Pancreas (tissue), 10 donors: Measurements from ENCODE around the gene VWF. TPM values are rescaled to one million over a fixed set of nuclear protein-coding genes. Genes with fewer than 3 reads are reported as not detected.

Experiments
- ATAC-seq, 4 donors: fragments of 200-7000 bp; cut with Tn5 transposase; one replicate each; pipeline versions ENCODE4 v1.8.0 to v1.9.1; 2020; ENCODE audit warnings: mild to moderate bottlenecking in 4 of 4, moderate library complexity in 4 of 4
- DNase-seq, 6 donors: peaks; one replicate each; pipeline ENCODE4 v3.0.0-alpha.2; 2020
- FAIRE-seq: peaks from 2 replicates; lab custom pipeline; 2012; peaks lifted over from hg19 to GRCh38; lab: Jason Lieb, UNC
- H3K27ac ChIP-seq, 4 donors: fragments of 200-600 bp; sonication (generic); 1 replicate in 3 of 4; 2 replicates in 1 of 4; pipeline versions ENCODE4 v1.5.0 to v1.8.0; 2020
- H3K27me3 ChIP-seq, 4 donors: fragments of 200-600 bp; one replicate each; pipeline ENCODE4 v1.8.0; 2021
- H3K36me3 ChIP-seq, 3 donors: fragments of 200-600 bp; sonication (generic) in 1 of 3; one replicate each; pipeline versions ENCODE4 v1.5.0 to v1.8.0; 2020 to 2021
- H3K4me1 ChIP-seq, 3 donors: fragments of 200-600 bp; one replicate each; pipeline ENCODE4 v1.8.0; 2021
- H3K4me3 ChIP-seq, 4 donors: fragments of 200-600 bp; sonication (generic) in 2 of 4; one replicate each; pipeline versions ENCODE4 v1.5.0 to v1.8.0; 2020 to 2021
- H3K9me3 ChIP-seq, 4 donors: fragments of 200-600 bp; one replicate each; pipeline ENCODE4 v1.8.0; 2021
- WGBS, 2 donors: extraction: QIAGEN DNeasy Blood & Tissue Kit; methylation state at CpG; one replicate each; pipeline ENCODE4 v1.1.7; 2013; 5-methylcytosine and 5-hydroxymethylcytosine counted together
- intact Hi-C, 3 donors: fragments of 100-400 bp; cut with DNase I; formaldehyde crosslinking; loops; one replicate each; pipeline versions ENCODE4 v1.11.1 to v1.14.2; 2022
- polyA plus RNA-seq, 2 donors: library from polyadenylated mRNA; stranded (reverse); fragments of 200-250 nt; gene quantifications; one replicate each; pipeline ENCODE4 v1.2.3, GENCODE V29; 2013
- total RNA-seq, 6 donors: library from RNA; stranded (reverse); fragmentation: NEBNext Ultra II Directional in 4 of 6; extraction: Animal tissue kit (Norgen Biotek cat#: 25700) in 4 of 6; gene quantifications; one replicate each; pipeline versions ENCODE4 v1.2.1 to v1.2.4, GENCODE V29; 2021 to 2023
- TF ChIP-seq, protein P1 (sequence below), 4 donors: fragments of 200-600 bp; sonication (generic) in 3 of 4; IDR thresholded peaks; one replicate each; pipeline versions ENCODE4 v1.5.0 to v1.8.0; 2021; ENCODE audit warnings: antibody characterized with exemption in 4 of 4
- donor health status: healthy with polysubstance abuse.
- donor health status: DM: no; HTN: no; CAD: no; lungs with moderate emphysema.
- donor health status: DM: no; HTN: no; CAD: no.
- donor health status: control.
- donor health status: control.
- donor health status: Bipolar disorder and iron deficiency.
- donor health status: DM: yes; HTN: yes; CAD: no.
- donor health status: DM: no; HTN: no; CAD: no.
- donor health status: DM: no; HTN: no; CAD: no.
- donor health status: DM: yes; HTN: yes; CAD: no.

VWF gene
- total and polyA plus RNA-seq, 8 donors, result 15.9 to 53.1 (median 29.1) TPM

DNA sequence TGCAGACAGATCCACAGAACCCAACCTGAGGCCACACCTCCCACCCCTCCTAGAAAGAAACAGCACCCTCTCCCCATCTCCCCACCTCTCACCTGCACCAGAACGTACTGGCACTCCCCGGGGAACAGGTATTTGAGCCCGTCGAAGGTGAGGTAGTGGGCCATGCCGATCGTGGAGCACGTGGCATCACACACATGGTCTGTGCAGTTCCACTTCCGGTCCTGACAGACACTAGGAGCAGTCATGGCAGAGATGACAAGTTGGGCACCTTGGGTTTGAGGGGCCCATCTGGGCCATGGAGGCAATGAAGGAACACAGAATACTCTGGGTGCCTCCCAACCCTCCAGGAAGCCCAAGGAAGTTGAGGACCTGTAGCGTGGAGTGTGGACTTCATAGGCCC lies 89.9 kb downstream of the VWF start:
- ATAC-seq, result no peak

DNA sequence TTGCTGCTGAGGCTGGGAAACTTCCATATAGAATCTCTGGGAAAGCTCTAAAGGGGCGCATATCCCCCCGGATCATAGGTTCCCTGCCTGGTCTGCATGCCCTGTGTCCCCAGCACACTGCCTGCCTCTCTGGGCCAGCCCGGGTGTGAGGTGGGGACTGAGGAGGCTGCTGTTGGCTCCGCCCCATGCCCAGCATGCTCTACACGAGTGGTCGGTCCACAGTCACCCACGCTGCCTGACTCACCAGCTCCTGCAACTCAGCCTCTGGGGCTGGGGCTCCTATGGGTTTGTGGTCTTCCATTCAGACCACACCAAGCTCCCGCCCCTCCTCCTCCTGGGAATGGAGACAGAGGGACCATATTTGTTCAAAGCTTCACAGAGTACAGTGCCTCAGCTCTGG lies 90.9 kb downstream of the VWF start:
- whole genome bisulfite sequencing, 2 donors, result 53 to 64% methylated on average over 8 of the region's 8 CpGs
- intact Hi-C loops, result no loop called here
- no peak overlapping the region for H3K27ac ChIP-seq
- ATAC-seq (no peak), FAIRE-seq (no peak), DNase-seq (no peak)
- no peaks in the 10 kb centered on the region for H3K9me3 ChIP-seq
- H3K4me3 ChIP-seq, result no peak overlapping the region
- no peaks in the 10 kb centered on the region for H3K36me3 ChIP-seq
- TF ChIP-seq, protein P1, sequence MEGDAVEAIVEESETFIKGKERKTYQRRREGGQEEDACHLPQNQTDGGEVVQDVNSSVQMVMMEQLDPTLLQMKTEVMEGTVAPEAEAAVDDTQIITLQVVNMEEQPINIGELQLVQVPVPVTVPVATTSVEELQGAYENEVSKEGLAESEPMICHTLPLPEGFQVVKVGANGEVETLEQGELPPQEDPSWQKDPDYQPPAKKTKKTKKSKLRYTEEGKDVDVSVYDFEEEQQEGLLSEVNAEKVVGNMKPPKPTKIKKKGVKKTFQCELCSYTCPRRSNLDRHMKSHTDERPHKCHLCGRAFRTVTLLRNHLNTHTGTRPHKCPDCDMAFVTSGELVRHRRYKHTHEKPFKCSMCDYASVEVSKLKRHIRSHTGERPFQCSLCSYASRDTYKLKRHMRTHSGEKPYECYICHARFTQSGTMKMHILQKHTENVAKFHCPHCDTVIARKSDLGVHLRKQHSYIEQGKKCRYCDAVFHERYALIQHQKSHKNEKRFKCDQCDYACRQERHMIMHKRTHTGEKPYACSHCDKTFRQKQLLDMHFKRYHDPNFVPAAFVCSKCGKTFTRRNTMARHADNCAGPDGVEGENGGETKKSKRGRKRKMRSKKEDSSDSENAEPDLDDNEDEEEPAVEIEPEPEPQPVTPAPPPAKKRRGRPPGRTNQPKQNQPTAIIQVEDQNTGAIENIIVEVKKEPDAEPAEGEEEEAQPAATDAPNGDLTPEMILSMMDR (IDR thresholded peaks at IDR 0.05), result no peak
- no peaks in the 10 kb centered on the region for H3K4me1 ChIP-seq
- no peaks in the 10 kb centered on the region for H3K27me3 ChIP-seq

More for the DNA sequence above, 89.9 kb downstream of the VWF start:
- H3K4me1 ChIP-seq, result no peaks in the 10 kb centered on the region
- H3K9me3 ChIP-seq, result no peaks in the 10 kb centered on the region
- H3K27me3 ChIP-seq, result no peaks in the 10 kb centered on the region
- TF ChIP-seq, protein P1 (IDR thresholded peaks at IDR 0.05), result no peak
- intact Hi-C loops, result no loop called here
- no peak for DNase-seq
- FAIRE-seq, result no peak
- no peak overlapping the region for H3K27ac ChIP-seq
- H3K36me3 ChIP-seq, result no peaks in the 10 kb centered on the region
- 75 to 80% methylated on average over 9 of the region's 9 CpGs for WGBS, 2 donors
- H3K4me3 ChIP-seq, result no peak overlapping the region

DNA sequence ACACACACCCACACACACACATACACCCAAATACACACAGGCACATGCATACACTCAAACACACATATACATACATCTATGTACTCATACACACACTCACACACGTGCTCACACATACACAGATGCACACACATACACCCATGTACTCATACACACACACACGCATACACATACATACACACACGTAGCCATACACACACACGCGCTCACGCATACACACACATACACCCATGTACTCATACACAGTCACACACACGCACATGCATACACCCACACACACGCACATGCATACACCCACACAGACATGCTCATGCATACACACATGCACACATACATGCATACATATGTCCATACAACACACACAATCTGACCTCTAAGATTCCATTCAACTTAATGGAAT lies 91.7 kb downstream of the VWF start:
- no peak for ATAC-seq

DNA sequence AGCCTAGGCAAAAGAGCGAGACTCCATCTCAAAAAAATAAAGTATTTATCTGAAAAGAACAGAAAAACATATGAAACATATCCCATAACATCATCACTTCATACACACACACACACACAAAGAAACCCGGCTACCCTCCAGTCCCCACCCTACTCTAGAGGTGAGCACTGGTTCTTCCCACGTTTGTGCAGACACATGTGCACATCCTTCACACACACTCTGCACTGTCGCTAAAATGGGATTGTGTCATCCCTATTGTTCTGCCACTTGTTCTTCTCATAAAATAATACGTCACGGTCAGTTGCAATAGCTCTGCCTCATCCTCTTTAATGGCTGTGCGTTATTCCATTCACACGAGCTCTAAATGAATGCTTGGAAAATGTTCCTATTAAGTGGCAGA lies 93.5 kb downstream of the VWF start:
- ATAC-seq, result no peak
- WGBS, 2 donors, result 66 to 72% methylated on average over 8 of the region's 8 CpGs
- TF ChIP-seq, protein P1 (IDR thresholded peaks at IDR 0.05), result no peak
- Histone ChIP-seq H3K27ac (no peak overlapping the region), H3K4me3 (no peak overlapping the region), H3K27me3 (no peaks in the 10 kb centered on the region), H3K36me3 (no peaks in the 10 kb centered on the region), H3K4me1 (no peaks in the 10 kb centered on the region), H3K9me3 (no peaks in the 10 kb centered on the region)
- intact Hi-C loops, result no loop called here
- no peak for FAIRE-seq
- no peak for DNase-seq

More for the DNA sequence above, 91.7 kb downstream of the VWF start:
- H3K36me3 ChIP-seq, result no peaks in the 10 kb centered on the region
- intact Hi-C loops, result no loop called here
- no peak overlapping the region for H3K4me3 ChIP-seq
- no peak overlapping the region for H3K27ac ChIP-seq
- H3K4me1 ChIP-seq, result no peaks in the 10 kb centered on the region
- no peaks in the 10 kb centered on the region for H3K9me3 ChIP-seq
- 76 to 87% methylated on average over 8 of the region's 8 CpGs for WGBS, 2 donors
- no peaks in the 10 kb centered on the region for H3K27me3 ChIP-seq
- FAIRE-seq (no peak), DNase-seq (no peak)
- TF ChIP-seq, protein P1 (IDR thresholded peaks at IDR 0.05), result no peak

DNA sequence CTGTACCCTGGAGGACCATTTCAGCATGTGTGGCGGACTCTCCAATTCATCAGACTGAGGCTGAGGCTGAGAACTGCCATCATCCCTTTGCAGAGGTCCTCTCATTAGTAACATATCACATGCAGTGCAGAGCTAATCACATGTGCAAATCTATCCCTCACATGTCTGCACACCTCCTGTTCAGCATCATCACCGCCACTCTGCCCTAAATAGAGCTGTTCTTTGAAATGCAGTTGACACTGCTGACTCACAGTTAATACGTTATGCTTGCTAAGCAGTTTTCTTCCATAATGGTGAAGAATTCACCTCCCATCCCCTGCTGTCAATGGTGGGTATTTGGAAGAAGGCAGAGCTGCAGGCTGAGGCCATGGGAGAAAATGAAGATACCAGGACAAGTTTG lies 94.4 kb downstream of the VWF start:
- DNase-seq, result no peak
- Histone ChIP-seq H3K36me3 (no peaks in the 10 kb centered on the region), H3K4me1 (no peaks in the 10 kb centered on the region), H3K27ac (no peak overlapping the region), H3K9me3 (no peaks in the 10 kb centered on the region), H3K27me3 (no peaks in the 10 kb centered on the region), H3K4me3 (no peak overlapping the region)
- FAIRE-seq, result no peak
- no peak for ATAC-seq
- TF ChIP-seq, protein P1 (IDR thresholded peaks at IDR 0.05), result no peak
- intact Hi-C loops, result no loop called here
- 75 to 77% methylated on average over 3 of the region's 3 CpGs for WGBS, 2 donors
